ENCODE measurements around the gene TRIM40. TPM values are rescaled to one million over a fixed set of nuclear protein-coding genes. Genes with fewer than 3 reads are reported as not detected.

The TRIM40 gene
- total and polyA plus RNA-seq, 3 experiments from 2014 or later: not detected

DNA sequence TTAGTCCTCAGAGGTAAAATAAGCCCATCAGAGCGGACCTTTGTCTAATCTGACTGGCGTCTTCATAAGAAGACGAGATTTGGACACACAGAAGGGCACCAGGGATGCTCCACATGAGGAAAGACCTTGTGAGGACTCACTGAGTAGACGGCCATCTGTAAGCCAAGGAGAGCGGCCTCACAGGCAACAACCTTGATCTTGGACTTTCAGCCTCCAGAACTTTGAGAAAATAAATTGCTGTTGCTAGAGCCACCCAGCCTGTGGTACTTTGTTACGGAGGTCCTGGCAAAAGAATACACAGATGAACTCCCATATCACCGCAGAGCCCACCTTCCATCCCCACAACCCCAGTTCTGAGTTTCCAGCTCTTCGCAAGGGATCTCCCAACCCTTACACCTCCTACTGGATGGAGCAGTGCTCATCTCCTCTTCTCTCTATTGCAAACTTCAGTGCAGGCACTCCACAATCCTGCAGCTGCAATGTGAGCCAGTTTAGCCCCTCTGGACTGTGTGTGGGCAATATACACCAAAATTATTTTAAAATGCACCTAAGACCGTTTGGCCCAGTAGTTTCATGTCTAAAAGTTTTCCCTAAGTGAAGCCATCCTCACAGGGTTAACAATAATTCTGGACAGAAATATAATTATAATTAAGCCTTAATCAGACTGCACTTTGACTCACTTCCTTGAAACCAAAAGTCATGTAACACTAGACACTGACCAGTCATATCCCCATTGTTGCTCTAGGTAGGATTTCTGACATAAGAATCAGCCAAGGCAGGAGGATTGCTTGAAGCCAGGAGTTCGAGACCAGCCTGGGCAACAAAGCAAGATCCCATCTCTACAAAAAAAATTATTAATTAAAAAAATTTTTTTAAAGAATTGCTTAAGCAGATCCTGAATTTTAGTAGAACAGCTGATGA, 14.2 kb upstream of the TRIM40 start:
- Mint-ChIP-seq H3K36me3 (no peaks in the 10 kb centered on the region), H3K4me1 (no peaks in the 10 kb centered on the region), H3K27ac (peak overlapping the region in 1 of 8 donors; percentile 35), H3K4me3 (no peak overlapping the region), H3K27me3 (peaks cover 17 to 67% of the 10 kb centered on the region in 2 donors), H3K9me3 (no peaks in the 10 kb centered on the region)
- no peaks in the 10 kb centered on the region for H3K9me3 ChIP-seq (ENCODE audit: low read length)
- no peak overlapping the region for H3K4me3 ChIP-seq (ENCODE audit: low read length)
- no peaks in the 10 kb centered on the region for H3K27me3 ChIP-seq (ENCODE audit: insufficient read depth, low read length, poor library complexity, severe bottlenecking)
- no peak overlapping the region for H3K27ac ChIP-seq (ENCODE audit: low read depth, low read length)
- no peaks in the 10 kb centered on the region for H3K4me1 ChIP-seq (ENCODE audit: insufficient read depth, low read length)
- H3K36me3 ChIP-seq (ENCODE audit: insufficient read depth, low read length): no peaks in the 10 kb centered on the region
- DNase-seq: no peak
- ChIA-PET CTCF (no interaction called here), POLR2A (no interaction called here)

DNA sequence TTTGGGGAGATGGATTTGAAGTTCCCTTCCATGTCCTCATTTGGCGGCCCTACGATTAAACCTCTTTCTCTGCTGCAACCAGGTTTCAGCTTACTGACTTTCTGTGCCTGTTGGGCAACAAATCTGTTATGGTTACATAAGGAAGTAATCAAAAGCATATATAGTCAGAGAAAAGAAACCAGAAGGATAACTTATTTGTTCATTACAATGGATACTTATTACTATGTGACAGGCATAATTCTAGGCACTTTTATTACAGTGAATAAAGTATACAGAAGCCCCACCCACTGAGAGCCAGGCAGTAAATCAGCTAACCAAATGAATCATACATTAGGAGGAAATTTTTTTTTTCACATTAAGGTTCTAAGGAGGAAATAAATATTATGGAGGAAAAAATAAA, 13.4 kb upstream of the TRIM40 start:
- Mint-ChIP-seq H3K9me3 (no peaks in the 10 kb centered on the region), H3K4me3 (no peak overlapping the region), H3K27me3 (peaks cover 22 to 75% of the 10 kb centered on the region in 2 donors), H3K27ac (no peak overlapping the region), H3K4me1 (peaks cover 0 to 4% (median 0%) of the 10 kb centered on the region in 3 donors), H3K36me3 (no peaks in the 10 kb centered on the region)
- ChIA-PET CTCF (no interaction called here), POLR2A (no interaction called here)
- DNase-seq: no peak
- Histone ChIP-seq H3K9me3 (ENCODE audit: low read length) (no peaks in the 10 kb centered on the region), H3K4me1 (ENCODE audit: insufficient read depth, low read length) (no peaks in the 10 kb centered on the region), H3K4me3 (ENCODE audit: low read length) (no peak overlapping the region), H3K27me3 (ENCODE audit: insufficient read depth, low read length, poor library complexity, severe bottlenecking) (no peaks in the 10 kb centered on the region), H3K27ac (ENCODE audit: low read depth, low read length) (no peak overlapping the region), H3K36me3 (ENCODE audit: insufficient read depth, low read length) (no peaks in the 10 kb centered on the region)

- Histone ChIP-seq H3K9me3 (ENCODE audit: low read length) (no peaks in the 10 kb centered on the region), H3K4me1 (ENCODE audit: insufficient read depth, low read length) (peaks cover 7% of the 10 kb centered on the region), H3K4me3 (ENCODE audit: low read length) (no peak overlapping the region), H3K27me3 (ENCODE audit: insufficient read depth, low read length, poor library complexity, severe bottlenecking) (peaks cover 16% of the 10 kb centered on the region), H3K27ac (ENCODE audit: low read depth, low read length) (no peak overlapping the region), H3K36me3 (ENCODE audit: insufficient read depth, low read length) (no peaks in the 10 kb centered on the region)
- Mint-ChIP-seq H3K9me3 (no peaks in the 10 kb centered on the region), H3K27ac (no peak overlapping the region), H3K27me3 (peaks cover 40 to 90% of the 10 kb centered on the region in 2 donors), H3K4me3 (no peak overlapping the region), H3K4me1 (peaks cover 3 to 15% (median 4%) of the 10 kb centered on the region in 3 donors), H3K36me3 (no peaks in the 10 kb centered on the region)
- DNase-seq: no peak
- POLR2A ChIA-PET: no interaction called here
- CTCF ChIA-PET: interaction anchor here (3.8 kb wide), 1 partner anchor 24 kb away, joined by 23 read pairs; no protein-coding TSS in a partner anchor
These were observed 8.5 kb upstream of the TRIM40 start for GRCh38 chr6:30127238-30128093.

DNA sequence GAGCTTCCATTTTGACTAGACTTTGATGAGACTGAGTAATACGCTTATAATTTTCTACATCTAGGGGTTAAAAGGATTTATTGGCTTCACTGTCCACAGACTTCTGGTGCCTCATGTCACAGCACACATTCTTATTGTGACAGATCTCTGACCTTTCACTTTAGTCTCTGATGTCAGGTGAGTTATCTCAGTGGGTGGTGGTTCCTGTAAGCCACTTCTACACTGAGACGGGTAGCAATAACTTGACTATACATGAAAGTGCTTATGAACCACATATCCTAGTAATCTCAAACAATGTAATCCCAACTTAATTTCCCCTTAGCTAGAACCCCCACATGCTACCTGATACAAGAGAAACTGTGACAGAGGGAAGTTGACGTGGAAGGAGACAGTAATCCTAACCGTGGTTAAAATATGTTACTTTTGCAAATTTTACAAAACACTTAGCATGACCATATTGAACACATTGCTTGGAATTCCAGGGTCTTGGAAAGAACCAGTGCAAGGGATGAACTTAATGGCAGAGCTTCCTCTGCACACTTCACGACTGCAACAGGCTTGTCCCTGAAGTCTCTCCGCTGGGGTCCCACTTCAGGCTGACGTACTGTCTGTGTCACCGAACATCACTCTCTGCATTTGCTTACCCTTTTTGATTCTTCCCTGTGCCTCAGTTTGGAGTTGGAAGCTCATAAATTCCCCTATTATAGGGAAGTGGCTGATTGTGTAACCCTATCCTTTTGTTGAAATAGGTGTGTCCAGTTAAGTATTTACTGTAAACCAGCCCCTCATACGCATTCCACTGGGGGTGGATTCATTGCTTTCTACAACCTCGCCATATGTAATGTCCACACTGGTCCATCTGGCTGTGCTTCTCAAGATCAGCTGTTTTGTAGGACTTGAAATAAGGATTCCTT, 6.4 kb upstream of the TRIM40 start:
- Histone ChIP-seq H3K4me1 (ENCODE audit: insufficient read depth, low read length) (peaks cover 7% of the 10 kb centered on the region), H3K36me3 (ENCODE audit: insufficient read depth, low read length) (no peaks in the 10 kb centered on the region), H3K27me3 (ENCODE audit: insufficient read depth, low read length, poor library complexity, severe bottlenecking) (peaks cover 16% of the 10 kb centered on the region), H3K9me3 (ENCODE audit: low read length) (no peaks in the 10 kb centered on the region), H3K4me3 (ENCODE audit: low read length) (no peak overlapping the region), H3K27ac (ENCODE audit: low read depth, low read length) (no peak overlapping the region)
- Mint-ChIP-seq H3K27ac (no peak overlapping the region), H3K4me3 (no peak overlapping the region), H3K36me3 (no peaks in the 10 kb centered on the region), H3K9me3 (no peaks in the 10 kb centered on the region), H3K27me3 (peaks cover 40 to 89% of the 10 kb centered on the region in 2 donors), H3K4me1 (peaks cover 3 to 15% (median 4%) of the 10 kb centered on the region in 3 donors)
- ChIA-PET POLR2A (interaction anchor here (1.8 kb wide), 1 partner anchor 28 kb away, joined by 6 read pairs; no protein-coding TSS in a partner anchor), CTCF (interaction anchor here (1.2 to 9.2 kb wide), 2 partner anchors 9 to 25 kb away, joined by 3 to 182 read pairs; no protein-coding TSS in a partner anchor)
- no peak for DNase-seq

- Mint-ChIP-seq H3K9me3 (no peaks in the 10 kb centered on the region), H3K4me3 (no peak overlapping the region), H3K27ac (no peak overlapping the region), H3K4me1 (peaks cover 3 to 15% (median 4%) of the 10 kb centered on the region in 3 donors), H3K27me3 (peaks cover 38 to 83% of the 10 kb centered on the region in 2 donors), H3K36me3 (no peaks in the 10 kb centered on the region)
- H3K27ac ChIP-seq (ENCODE audit: low read depth, low read length): no peak overlapping the region
- H3K27me3 ChIP-seq (ENCODE audit: insufficient read depth, low read length, poor library complexity, severe bottlenecking): peaks cover 16% of the 10 kb centered on the region
- H3K36me3 ChIP-seq (ENCODE audit: insufficient read depth, low read length): no peaks in the 10 kb centered on the region
- H3K9me3 ChIP-seq (ENCODE audit: low read length): no peaks in the 10 kb centered on the region
- ChIA-PET POLR2A (interaction anchor here (1.8 kb wide), 1 partner anchor 29 kb away, joined by 6 read pairs; no protein-coding TSS in a partner anchor), CTCF (interaction anchor here (0.6 to 9.2 kb wide), 15 partner anchors 8 to 405 kb away, joined by 3 to 182 read pairs (median 4); no protein-coding TSS in a partner anchor)
- no peak overlapping the region for H3K4me3 ChIP-seq (ENCODE audit: low read length)
- peaks cover 7% of the 10 kb centered on the region for H3K4me1 ChIP-seq (ENCODE audit: insufficient read depth, low read length)
- no peak for DNase-seq
These were observed 5.7 kb upstream of the TRIM40 start for GRCh38 chr6:30130179-30130679.

DNA sequence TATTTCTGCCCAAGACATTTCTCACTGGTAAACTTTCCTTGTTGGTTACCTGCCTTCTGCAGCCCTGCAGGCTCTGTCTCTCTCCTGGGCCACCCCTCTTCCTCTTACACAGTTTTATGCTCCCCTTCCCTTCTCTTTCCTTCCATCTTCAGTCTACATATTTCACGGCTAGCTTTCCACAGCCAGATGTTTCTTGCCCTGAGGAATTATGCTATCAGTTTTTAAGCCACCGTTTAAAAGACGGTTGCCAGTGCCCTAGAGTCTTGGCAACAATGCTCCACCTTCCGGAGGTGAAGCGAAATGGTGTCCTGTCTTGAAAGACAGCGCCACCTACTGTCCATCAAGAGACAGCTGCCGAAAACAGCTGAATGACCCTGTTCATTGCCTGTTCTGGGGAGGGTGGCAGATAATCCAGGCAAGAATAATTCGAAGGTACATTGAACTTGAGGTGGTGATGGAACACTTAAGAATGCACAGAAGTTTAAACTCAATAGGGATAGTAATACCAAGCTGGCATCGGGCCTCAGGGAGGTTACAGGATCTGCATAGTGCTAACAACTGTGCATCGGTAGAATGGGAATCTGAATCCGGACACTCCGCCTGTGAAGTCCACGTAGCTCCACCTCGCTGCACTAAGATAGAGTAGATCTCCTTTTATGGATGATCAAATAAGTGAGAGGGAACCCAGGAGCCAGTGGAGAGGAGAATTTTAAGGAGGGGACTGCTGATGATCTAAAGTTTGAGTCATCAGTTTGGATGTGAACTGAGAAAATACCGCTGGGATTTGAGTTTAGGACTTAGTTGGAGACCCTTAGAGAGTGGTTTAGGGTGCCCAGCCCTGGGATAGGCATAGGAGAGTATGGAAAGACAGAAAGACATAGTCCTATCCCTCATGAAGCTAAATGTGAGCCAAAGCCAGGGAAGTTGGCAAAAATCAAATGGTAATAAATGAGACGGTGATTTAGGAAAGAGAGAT, 4.8 kb upstream of the TRIM40 start:
- Histone ChIP-seq H3K4me3 (ENCODE audit: low read length) (no peak overlapping the region), H3K9me3 (ENCODE audit: low read length) (no peaks in the 10 kb centered on the region), H3K4me1 (ENCODE audit: insufficient read depth, low read length) (peaks cover 7% of the 10 kb centered on the region), H3K27me3 (ENCODE audit: insufficient read depth, low read length, poor library complexity, severe bottlenecking) (peaks cover 16% of the 10 kb centered on the region), H3K27ac (ENCODE audit: low read depth, low read length) (no peak overlapping the region), H3K36me3 (ENCODE audit: insufficient read depth, low read length) (no peaks in the 10 kb centered on the region)
- Mint-ChIP-seq H3K36me3 (no peaks in the 10 kb centered on the region), H3K4me3 (peak overlapping the region in 1 of 7 donors; percentile 21), H3K27ac (peak overlapping the region in 1 of 8 donors; percentile 48), H3K27me3 (peaks cover 34 to 79% of the 10 kb centered on the region in 2 donors), H3K4me1 (peaks cover 3 to 15% (median 4%) of the 10 kb centered on the region in 3 donors), H3K9me3 (no peaks in the 10 kb centered on the region)
- ChIA-PET POLR2A (interaction anchor here (1.8 kb wide), 1 partner anchor 29 kb away, joined by 6 read pairs; no protein-coding TSS in a partner anchor), CTCF (interaction anchor here (0.6 to 9.2 kb wide), 23 partner anchors 10 to 406 kb away, joined by 3 to 182 read pairs (median 4); partner anchors contain the start of gene TRIM31)
- peak; percentile 50 to 82 (median 74) for DNase-seq

Measured in CD8-positive, alpha-beta memory T cell (primary cell).